ENCODE results near the gene CLASP1. TPM values are rescaled to one million over a fixed set of nuclear protein-coding genes. Genes with fewer than 3 reads are reported as not detected.
"Not testable (repeated sequence)": the region's sequence is repeated elsewhere in the genome, so short reads cannot be mapped to it uniquely, and the experiment has no call there.

Gene CLASP1
- total RNA-seq, 3 donors from 2014 or later, result 30.0 to 64.6 (median 35.1) TPM

DNA sequence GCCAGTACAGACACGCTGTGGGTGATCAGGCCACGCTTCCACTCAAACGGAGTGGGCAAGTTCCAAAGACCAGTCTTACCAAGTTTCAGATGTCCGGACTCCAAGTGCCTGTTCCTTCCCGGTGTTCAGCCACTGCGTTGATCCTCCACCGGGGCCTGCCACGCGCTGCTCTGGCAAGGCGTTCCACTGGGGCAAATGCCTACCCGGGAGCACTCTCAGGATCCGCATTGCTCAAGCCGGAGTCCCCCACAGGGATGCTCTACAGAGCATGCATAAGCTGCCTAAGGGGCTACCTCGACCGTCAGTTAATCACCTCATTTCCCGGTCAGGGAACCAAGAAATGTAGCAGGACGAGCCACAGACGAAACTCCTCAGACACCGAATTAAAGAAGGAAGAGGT, 37.0 kb upstream of the CLASP1 start:
- H3K9me3 ChIP-seq, result peaks cover 24% of the 10 kb centered on the region
- intact Hi-C loops (cut with DNase I, micrococcal nuclease), result no loop called here
- no peak for DNase-seq
- TF ChIP-seq, protein P1, sequence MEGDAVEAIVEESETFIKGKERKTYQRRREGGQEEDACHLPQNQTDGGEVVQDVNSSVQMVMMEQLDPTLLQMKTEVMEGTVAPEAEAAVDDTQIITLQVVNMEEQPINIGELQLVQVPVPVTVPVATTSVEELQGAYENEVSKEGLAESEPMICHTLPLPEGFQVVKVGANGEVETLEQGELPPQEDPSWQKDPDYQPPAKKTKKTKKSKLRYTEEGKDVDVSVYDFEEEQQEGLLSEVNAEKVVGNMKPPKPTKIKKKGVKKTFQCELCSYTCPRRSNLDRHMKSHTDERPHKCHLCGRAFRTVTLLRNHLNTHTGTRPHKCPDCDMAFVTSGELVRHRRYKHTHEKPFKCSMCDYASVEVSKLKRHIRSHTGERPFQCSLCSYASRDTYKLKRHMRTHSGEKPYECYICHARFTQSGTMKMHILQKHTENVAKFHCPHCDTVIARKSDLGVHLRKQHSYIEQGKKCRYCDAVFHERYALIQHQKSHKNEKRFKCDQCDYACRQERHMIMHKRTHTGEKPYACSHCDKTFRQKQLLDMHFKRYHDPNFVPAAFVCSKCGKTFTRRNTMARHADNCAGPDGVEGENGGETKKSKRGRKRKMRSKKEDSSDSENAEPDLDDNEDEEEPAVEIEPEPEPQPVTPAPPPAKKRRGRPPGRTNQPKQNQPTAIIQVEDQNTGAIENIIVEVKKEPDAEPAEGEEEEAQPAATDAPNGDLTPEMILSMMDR (IDR thresholded peaks at IDR 0.05), result no peak
- no peaks in the 10 kb centered on the region for H3K4me1 ChIP-seq (ENCODE audit: low read depth)
- no peak for ATAC-seq
- H3K36me3 ChIP-seq (ENCODE audit: low read depth), result no peaks in the 10 kb centered on the region
- H3K4me3 ChIP-seq, result no peak overlapping the region

DNA sequence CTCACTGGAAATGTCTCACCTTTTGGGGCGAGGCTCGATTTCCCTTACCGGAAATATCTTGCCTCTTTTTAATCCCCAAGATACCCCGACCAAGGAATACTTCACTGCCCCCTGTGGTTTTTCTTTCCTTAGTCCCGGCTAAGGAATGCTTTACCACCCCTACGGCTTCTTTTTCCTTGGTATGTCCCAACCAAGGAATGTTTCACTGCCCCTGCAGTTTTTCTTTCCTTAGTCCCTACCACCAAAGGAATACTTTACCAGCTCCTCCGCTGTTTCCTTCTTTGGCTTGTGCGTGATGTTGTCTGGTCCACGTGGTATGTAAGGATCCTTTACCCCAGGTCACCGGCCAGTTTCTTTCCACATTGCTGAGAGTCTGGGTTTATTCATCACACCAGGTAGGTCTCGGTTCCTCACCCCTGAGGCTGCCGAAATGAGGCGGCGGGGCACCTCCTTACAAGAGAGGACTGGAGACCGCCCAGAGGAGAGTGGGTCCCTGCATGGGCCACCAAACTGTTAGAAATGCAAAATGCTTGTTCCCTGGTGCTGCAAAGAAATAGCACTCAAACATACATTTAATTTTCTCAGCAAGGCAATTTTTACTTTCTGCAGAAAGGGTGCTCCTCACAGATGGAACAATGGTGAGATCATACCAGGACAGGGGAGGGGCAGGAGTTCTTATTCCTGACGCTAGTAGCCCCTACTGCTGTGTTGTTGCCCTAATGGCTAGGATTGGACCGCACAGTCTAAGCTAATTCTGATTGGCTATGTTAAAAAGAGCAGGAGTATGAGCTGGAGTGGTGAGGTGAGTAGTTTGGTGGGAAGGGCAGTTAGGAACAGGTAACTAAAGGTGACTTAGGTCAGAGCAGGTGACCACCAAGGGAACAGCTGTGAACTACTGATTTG, 33.4 kb upstream of the CLASP1 start:
- no peak for DNase-seq
- H3K9me3 ChIP-seq, result peaks cover 24% of the 10 kb centered on the region
- H3K36me3 ChIP-seq (ENCODE audit: low read depth), result no peaks in the 10 kb centered on the region
- ATAC-seq, result no peak
- no peak overlapping the region for H3K4me3 ChIP-seq
- intact Hi-C loops (cut with DNase I, micrococcal nuclease), result no loop called here
- TF ChIP-seq, protein P1 (IDR thresholded peaks at IDR 0.05), result no peak
- no peaks in the 10 kb centered on the region for H3K4me1 ChIP-seq (ENCODE audit: low read depth)

DNA sequence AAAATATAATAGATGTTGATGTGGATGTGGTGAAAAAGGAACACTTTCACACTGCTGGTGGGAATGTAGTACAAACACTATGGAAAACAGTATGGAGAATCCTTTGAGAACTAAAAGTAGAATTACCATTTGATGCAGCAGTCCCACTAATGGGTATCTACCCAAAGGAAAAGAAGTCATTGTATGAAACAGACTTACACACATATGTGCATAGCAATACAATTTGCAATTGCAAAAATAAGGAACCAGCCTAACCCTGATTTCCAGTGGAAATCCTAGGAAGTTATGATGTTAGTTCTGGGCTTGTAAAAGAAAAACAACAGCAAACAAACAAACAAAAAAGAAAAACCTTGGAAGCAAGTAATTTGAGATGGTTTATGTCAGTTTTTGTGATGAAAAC, 28.6 kb upstream of the CLASP1 start:
- ATAC-seq (no peak), DNase-seq (no peak)
- no peaks in the 10 kb centered on the region for H3K4me1 ChIP-seq (ENCODE audit: low read depth)
- no peak overlapping the region for H3K4me3 ChIP-seq
- intact Hi-C loops (cut with DNase I, micrococcal nuclease), result no loop called here
- TF ChIP-seq, protein P1 (IDR thresholded peaks at IDR 0.05), result no peak
- H3K9me3 ChIP-seq, result peaks cover 30% of the 10 kb centered on the region
- H3K36me3 ChIP-seq (ENCODE audit: low read depth), result no peaks in the 10 kb centered on the region

DNA sequence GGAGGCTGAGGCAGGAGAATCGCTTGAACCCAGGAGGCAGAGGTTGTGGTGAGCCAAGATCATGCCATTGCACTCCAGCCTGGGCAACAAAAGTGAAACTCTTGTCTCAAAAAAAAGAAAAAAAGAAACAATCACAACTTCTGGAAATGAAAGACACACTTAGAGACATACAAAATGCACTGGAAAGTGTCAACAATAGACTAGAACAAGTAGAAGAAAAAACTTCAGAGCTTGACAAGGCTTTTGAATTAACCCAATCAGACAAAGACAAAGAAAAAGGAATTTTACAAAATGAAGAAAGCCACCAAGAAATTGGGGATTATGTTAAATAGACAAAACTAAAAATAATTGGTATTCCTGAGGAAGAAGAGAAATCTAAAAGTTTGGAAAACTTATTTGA, 22.4 kb upstream of the CLASP1 start:
- DNase-seq; intact Hi-C loops (cut with DNase I, micrococcal nuclease): not testable (repeated sequence)

DNA sequence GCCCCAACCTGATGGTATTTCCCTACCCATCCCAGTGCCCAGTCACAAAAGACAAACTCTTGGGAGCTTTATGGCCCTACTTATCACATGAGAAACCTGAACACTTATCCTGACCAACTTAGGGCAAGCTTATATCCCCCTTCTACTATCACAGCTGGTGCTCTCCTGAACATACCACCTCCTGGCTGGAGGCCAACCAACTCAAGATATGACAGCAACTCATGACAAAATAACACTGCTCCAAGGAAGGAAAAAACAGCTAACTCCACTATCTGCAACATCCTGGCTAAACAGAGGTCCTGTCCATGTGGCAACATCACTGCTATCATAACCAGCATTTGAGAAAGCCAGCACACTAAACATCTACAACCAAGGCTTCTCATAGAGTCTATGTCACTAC, 20.9 kb upstream of the CLASP1 start:
- DNase-seq (no peak), ATAC-seq (no peak)
- intact Hi-C loops (cut with DNase I, micrococcal nuclease), result no loop called here
- no peaks in the 10 kb centered on the region for H3K36me3 ChIP-seq (ENCODE audit: low read depth)
- no peak overlapping the region for H3K4me3 ChIP-seq
- H3K4me1 ChIP-seq (ENCODE audit: low read depth), result no peaks in the 10 kb centered on the region
- peaks cover 20% of the 10 kb centered on the region for H3K9me3 ChIP-seq
- TF ChIP-seq, protein P1 (IDR thresholded peaks at IDR 0.05), result no peak

More for the DNA sequence above, 22.4 kb upstream of the CLASP1 start:
- H3K4me3 ChIP-seq; ATAC-seq; H3K4me1 ChIP-seq (ENCODE audit: low read depth); H3K36me3 ChIP-seq (ENCODE audit: low read depth): not testable (repeated sequence)
- peaks cover 33% of the 10 kb centered on the region for H3K9me3 ChIP-seq

DNA sequence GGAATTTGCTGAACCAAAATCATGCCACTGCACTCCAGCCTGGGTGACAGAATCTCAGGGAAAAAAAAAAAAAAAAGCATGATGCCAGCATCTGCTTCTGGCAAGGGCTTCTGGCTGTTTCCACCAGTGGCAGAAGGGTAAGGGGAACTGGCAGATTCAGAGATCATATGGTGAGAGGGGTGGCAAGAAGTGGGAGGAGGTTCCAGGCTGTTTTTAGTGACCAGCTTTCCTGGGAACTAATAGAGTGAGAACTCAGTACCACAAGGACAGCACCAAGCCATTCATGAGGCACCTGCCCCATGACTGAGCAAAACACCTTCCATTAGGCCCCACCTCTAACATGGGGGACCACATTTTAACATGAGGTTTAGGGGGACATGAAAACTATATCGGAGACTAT, 18.4 kb upstream of the CLASP1 start:
- H3K4me3 ChIP-seq, result no peak overlapping the region
- ATAC-seq (no peak), DNase-seq (no peak)
- H3K9me3 ChIP-seq, result peaks cover 14% of the 10 kb centered on the region
- intact Hi-C loops (cut with DNase I, micrococcal nuclease), result no loop called here
- no peaks in the 10 kb centered on the region for H3K4me1 ChIP-seq (ENCODE audit: low read depth)
- no peaks in the 10 kb centered on the region for H3K36me3 ChIP-seq (ENCODE audit: low read depth)
- TF ChIP-seq, protein P1 (IDR thresholded peaks at IDR 0.05), result no peak
